ENCODE results near the gene ARL4A. TPM values are rescaled to one million over a fixed set of nuclear protein-coding genes. Genes with fewer than 3 reads are reported as not detected.

ARL4A gene
- total and polyA plus RNA-seq, 10 of the 15 experiments (the other 5 are each of a cell fraction or from before 2014, with no cell fraction given): 0.35 to 4.6 (median 2.7) TPM

DNA sequence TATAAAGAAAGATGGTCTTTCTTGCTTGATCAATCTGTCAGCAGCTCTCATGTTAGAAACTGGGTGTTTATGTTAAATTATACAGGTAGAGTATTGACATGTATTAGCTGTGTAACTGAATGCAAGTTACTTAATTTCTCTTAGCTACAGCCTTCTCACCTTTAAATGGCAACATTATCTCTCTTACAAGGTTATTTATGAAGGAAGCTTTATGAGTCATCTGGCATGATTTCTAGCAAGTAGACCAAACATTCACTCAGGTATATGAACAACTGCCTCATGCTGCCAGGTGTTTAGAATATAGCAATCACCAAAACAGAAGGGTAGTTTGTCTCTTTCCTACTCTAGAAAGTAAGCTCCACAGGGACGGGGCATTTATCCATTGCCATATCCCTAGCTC, 8.5 kb downstream of the ARL4A start:
- CTCF ChIA-PET: interaction anchor here (0.6 kb wide), 1 partner anchor 61 kb away, joined by 3 read pairs; no protein-coding TSS in a partner anchor
- Histone ChIP-seq H3K36me3 (ENCODE audit: control insufficient read depth in 2 of 2, insufficient read depth in 2 of 2, low read length in 1 of 2) (no peaks in the 10 kb centered on the region), H3K9me3 (replicated peaks; ENCODE audit: control insufficient read depth, insufficient read depth, low read length) (no peaks in the 10 kb centered on the region; the same call in 2 of the 3 replicates), H2AFZ (ENCODE audit: control insufficient read depth, low read depth, low read length) (no peak overlapping the region), H3K27me3 (replicated peaks in 1 of 2; ENCODE audit: control insufficient read depth in 2 of 2, insufficient read depth in 2 of 2, low read length in 1 of 2) (no peaks in the 10 kb centered on the region), H4K20me1 (ENCODE audit: control insufficient read depth, insufficient read depth) (no peaks in the 10 kb centered on the region), H3K4me3 (no peak overlapping the region), H3K27ac (ENCODE audit: control insufficient read depth, insufficient read depth) (no peak overlapping the region), H3K9ac (ENCODE audit: control insufficient read depth, insufficient read depth, low read length) (no peak overlapping the region), H3K79me2 (ENCODE audit: control insufficient read depth, insufficient read depth, low read length) (no peaks in the 10 kb centered on the region), H3K4me1 (ENCODE audit: control insufficient read depth, insufficient read depth, low read length) (no peaks in the 10 kb centered on the region), H3K4me2 (ENCODE audit: control insufficient read depth, insufficient read depth) (no peak overlapping the region)
- POLR2A ChIA-PET: no interaction called here
- BruUV-seq (replicated peaks): no TSS peak
- SMC1A ChIA-PET (ENCODE audit: uncharacterized antibody, unreplicated experiment): no interaction called here
- intact Hi-C loops (cut with micrococcal nuclease; ENCODE audit: unreplicated experiment): no loop called here
- ATAC-seq: no peak
- 38% methylated on average over 1 of the region's 1 CpG for WGBS (ENCODE audit: insufficient coverage, insufficient replicate concordance, low lambda C conversion rate, missing lambda C conversion rate)
- in situ Hi-C loops (cut with MboI): no loop called here
- DNase-seq (ENCODE audit: low read depth, low spot score): no peak
- FAIRE-seq: no peak
- TF ChIP-seq PAX8 (IDR thresholded peaks at IDR 0.05) (no peak), MTA3 (IDR thresholded peaks at IDR 0.05; ENCODE audit: borderline replicate concordance, low read length) (no peak), SMAD1 (IDR thresholded peaks at IDR 0.05; ENCODE audit: low read depth, partially characterized antibody) (no peak), SMARCA5 (IDR thresholded peaks at IDR 0.05) (no peak), JUNB (IDR thresholded peaks at IDR 0.05) (no peak), SMC3 (IDR thresholded peaks at IDR 0.05; ENCODE audit: borderline replicate concordance, low read length) (no peak), EGR1 (IDR thresholded peaks at IDR 0.05; ENCODE audit: borderline replicate concordance in 1 of 2, low read depth in 2 of 2, low read length in 2 of 2) (no peak), CHD2 (IDR thresholded peaks at IDR 0.05; ENCODE audit: borderline replicate concordance, low read depth, low read length) (no peak), FOS (IDR thresholded peaks at IDR 0.05; ENCODE audit: borderline replicate concordance, extremely low read depth, insufficient read length) (no peak), ASH2L (IDR thresholded peaks at IDR 0.05; ENCODE audit: borderline replicate concordance, low read depth) (no peak)
- TF ChIP-seq, protein P1, sequence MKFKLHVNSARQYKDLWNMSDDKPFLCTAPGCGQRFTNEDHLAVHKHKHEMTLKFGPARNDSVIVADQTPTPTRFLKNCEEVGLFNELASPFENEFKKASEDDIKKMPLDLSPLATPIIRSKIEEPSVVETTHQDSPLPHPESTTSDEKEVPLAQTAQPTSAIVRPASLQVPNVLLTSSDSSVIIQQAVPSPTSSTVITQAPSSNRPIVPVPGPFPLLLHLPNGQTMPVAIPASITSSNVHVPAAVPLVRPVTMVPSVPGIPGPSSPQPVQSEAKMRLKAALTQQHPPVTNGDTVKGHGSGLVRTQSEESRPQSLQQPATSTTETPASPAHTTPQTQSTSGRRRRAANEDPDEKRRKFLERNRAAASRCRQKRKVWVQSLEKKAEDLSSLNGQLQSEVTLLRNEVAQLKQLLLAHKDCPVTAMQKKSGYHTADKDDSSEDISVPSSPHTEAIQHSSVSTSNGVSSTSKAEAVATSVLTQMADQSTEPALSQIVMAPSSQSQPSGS (IDR thresholded peaks at IDR 0.05; ENCODE audit: low read length): no peak
- RAD21 ChIA-PET (ENCODE audit: unreplicated experiment): interaction anchor here (0.6 to 1.0 kb wide), 2 partner anchors 8 to 14 kb away, joined by 3 read pairs; partner anchors contain the start of gene ARL4A
